ENCODE measurements around the gene LRRC36.

Gene LRRC36

DNA sequence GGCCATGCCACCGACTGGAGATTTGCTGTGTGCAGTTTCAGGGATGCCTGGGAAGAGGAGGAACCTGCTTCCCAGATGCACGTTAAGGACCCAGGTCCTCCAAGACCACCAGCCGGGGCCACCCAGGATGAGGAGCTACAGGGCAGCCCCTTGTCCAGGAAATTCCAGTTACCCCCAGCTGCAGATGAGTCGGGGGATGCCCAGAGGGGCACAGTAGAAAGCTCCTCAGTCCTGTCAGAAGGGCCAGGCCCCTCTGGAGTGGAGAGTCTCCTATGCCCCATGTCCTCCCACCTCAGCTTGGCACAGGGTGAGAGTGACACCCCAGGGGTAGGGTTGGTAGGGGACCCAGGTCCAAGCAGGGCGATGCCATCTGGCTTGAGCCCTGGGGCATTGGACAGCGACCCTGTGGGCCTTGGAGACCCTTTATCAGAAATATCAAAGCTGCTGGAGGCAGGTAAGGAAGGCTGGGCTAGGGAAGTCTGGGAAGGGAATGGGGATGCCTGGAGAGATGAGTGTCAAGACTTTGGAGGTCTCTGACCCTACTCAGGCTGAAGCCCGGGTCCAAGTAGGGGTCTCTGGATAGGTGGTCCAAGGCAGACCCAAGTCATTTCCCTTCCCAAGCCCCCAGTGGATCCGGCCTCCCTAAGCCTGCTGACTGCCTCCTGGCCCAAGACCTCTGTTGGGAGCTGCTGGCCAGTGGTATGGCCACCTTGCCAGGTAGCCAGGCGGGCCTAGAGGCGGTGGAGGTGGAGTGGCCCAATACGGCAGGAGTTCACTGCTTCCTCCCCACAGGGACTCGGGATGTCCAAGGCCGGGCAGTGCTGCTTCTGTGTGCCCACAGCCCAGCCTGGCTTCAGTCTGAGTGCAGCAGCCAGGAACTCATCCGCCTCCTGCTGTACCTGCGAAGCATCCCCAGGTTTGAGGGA, 46.3 kb upstream of the LRRC36 start:
- TF ChIP-seq CTCF (conservative IDR thresholded peaks at IDR 0.05; ENCODE audit: control insufficient read depth, insufficient read depth, low read depth, low read length): no peak
- no peak for DNase-seq (ENCODE audit: low read depth)
- H3K4me3 ChIP-seq (ENCODE audit: control insufficient read depth, low read depth, low read length): peak overlapping the region; percentile 13

- H3K4me3 ChIP-seq (ENCODE audit: control insufficient read depth, low read depth, low read length): no peak overlapping the region
- no peak for TF ChIP-seq CTCF (conservative IDR thresholded peaks at IDR 0.05; ENCODE audit: control insufficient read depth, insufficient read depth, low read depth, low read length)
- no peak for DNase-seq (ENCODE audit: low read depth)
Measured at GRCh38 chr16:67281536-67282446, 44.8 kb upstream of the LRRC36 start.

DNA sequence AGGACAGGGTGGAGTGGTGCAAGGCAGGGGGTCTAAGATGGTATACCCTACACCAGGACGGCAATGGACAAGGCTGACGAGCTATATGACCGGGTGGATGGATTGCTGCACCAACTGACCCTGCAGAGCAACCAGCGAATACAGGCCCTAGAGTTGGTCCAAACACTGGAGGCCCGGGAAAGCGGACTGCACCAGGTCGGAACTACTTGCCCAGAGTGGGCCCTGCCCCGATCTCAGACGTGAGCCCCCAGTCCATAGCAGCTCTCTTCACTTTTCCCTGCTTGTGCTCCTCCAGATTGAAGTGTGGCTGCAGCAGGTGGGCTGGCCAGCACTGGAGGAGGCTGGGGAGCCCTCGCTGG, 44.2 kb upstream of the LRRC36 start:
- TF ChIP-seq CTCF (conservative IDR thresholded peaks at IDR 0.05; ENCODE audit: control insufficient read depth, insufficient read depth, low read depth, low read length): no peak
- no peak overlapping the region for H3K4me3 ChIP-seq (ENCODE audit: control insufficient read depth, low read depth, low read length)
- no peak for DNase-seq (ENCODE audit: low read depth)

- H3K4me3 ChIP-seq (ENCODE audit: control insufficient read depth, low read depth, low read length): no peak overlapping the region
- peak; percentile 64 for DNase-seq (ENCODE audit: low read depth)
- TF ChIP-seq CTCF (conservative IDR thresholded peaks at IDR 0.05; ENCODE audit: control insufficient read depth, insufficient read depth, low read depth, low read length): no peak
Measured at GRCh38 chr16:67283039-67283825, 43.4 kb upstream of the LRRC36 start.

GRCh38 chr16:67283826-67284555, 42.6 kb upstream of the LRRC36 start:
- DNase-seq (ENCODE audit: low read depth): no peak
- no peak for TF ChIP-seq CTCF (conservative IDR thresholded peaks at IDR 0.05; ENCODE audit: control insufficient read depth, insufficient read depth, low read depth, low read length)
- H3K4me3 ChIP-seq (ENCODE audit: control insufficient read depth, low read depth, low read length): no peak overlapping the region
